ENCODE data around the gene SSX2IP. TPM values are rescaled to one million over a fixed set of nuclear protein-coding genes. Genes with fewer than 3 reads are reported as not detected.
A peak's percentile ranks its signal among the peaks of the same experiment; 100 is the strongest.

The SSX2IP gene
- total RNA-seq, 4 donors from 2014 or later, result 9.6 to 13.7 (median 9.7) TPM

GRCh38 chr1:84611796-84612195, 78.5 kb downstream of the SSX2IP start:
- Histone ChIP-seq H3K9me3 (no peaks in the 10 kb centered on the region), H3K4me3 (no peak overlapping the region), H3K27ac (replicated peaks in 1 of 4) (peak overlapping the region in 1 of 4 donors; percentile 28), H3K36me3 (no peaks in the 10 kb centered on the region), H3K4me1 (peaks cover 0 to 16% (median 5%) of the 10 kb centered on the region in 4 donors), H3K27me3 (no peaks in the 10 kb centered on the region)
- no peak for TF ChIP-seq EP300 (IDR thresholded peaks at IDR 0.05)
- no peak for TF ChIP-seq CTCF (IDR thresholded peaks at IDR 0.05)
- no peak for TF ChIP-seq POLR2A (IDR thresholded peaks at IDR 0.05; ENCODE audit: low read depth)
- no peak for TF ChIP-seq POLR2AphosphoS5 (IDR thresholded peaks at IDR 0.05)
- 25% methylated on average over 3 of the region's 3 CpGs for WGBS
- intact Hi-C loops (cut with DNase I), result no loop called here
- peak; percentile 75 for DNase-seq (ENCODE audit: extremely low spot score)

GRCh38 chr1:84611091-84611490, 79.2 kb downstream of the SSX2IP start:
- DNase-seq (ENCODE audit: extremely low spot score), result peak; percentile 24
- H3K9me3 ChIP-seq, result no peaks in the 10 kb centered on the region
- intact Hi-C loops (cut with DNase I), result no loop called here
- no peak for TF ChIP-seq POLR2A (IDR thresholded peaks at IDR 0.05; ENCODE audit: low read depth)
- no peak for TF ChIP-seq POLR2AphosphoS5 (IDR thresholded peaks at IDR 0.05)
- no peak for TF ChIP-seq CTCF (IDR thresholded peaks at IDR 0.05)
- TF ChIP-seq EP300 (IDR thresholded peaks at IDR 0.05), result no peak
- no peaks in the 10 kb centered on the region for H3K27me3 ChIP-seq
- 25% methylated on average over 1 of the region's 1 CpG for WGBS
- peaks cover 0 to 13% (median 3%) of the 10 kb centered on the region in 4 donors for H3K4me1 ChIP-seq
- H3K36me3 ChIP-seq, result no peaks in the 10 kb centered on the region
- no peak overlapping the region for H3K4me3 ChIP-seq
- H3K27ac ChIP-seq (replicated peaks in 1 of 4), result no peak overlapping the region

- peaks cover 12 to 35% (median 20%) of the 10 kb centered on the region in 4 donors for H3K4me1 ChIP-seq
- TF ChIP-seq CTCF (IDR thresholded peaks at IDR 0.05) (no peak), POLR2AphosphoS5 (IDR thresholded peaks at IDR 0.05) (no peak), EP300 (IDR thresholded peaks at IDR 0.05) (no peak), POLR2A (IDR thresholded peaks at IDR 0.05; ENCODE audit: low read depth) (no peak)
- no peaks in the 10 kb centered on the region for H3K27me3 ChIP-seq
- intact Hi-C loops (cut with DNase I), result loop anchor here (10.0 kb wide), 1 partner anchor 302 kb away; the partner anchor contains the start of gene SAMD13
- H3K36me3 ChIP-seq, result no peaks in the 10 kb centered on the region
- H3K9me3 ChIP-seq, result peaks cover 0 to 7% (median 0%) of the 10 kb centered on the region in 4 donors
- no peak overlapping the region for H3K27ac ChIP-seq (replicated peaks in 1 of 4)
- DNase-seq (ENCODE audit: extremely low spot score), result no peak
- 85% methylated on average over 5 of the region's 5 CpGs for WGBS
- no peak overlapping the region for H3K4me3 ChIP-seq
Observed at GRCh38 chr1:84606977-84607376, 83.3 kb downstream of the SSX2IP start.

GRCh38 chr1:84605157-84605556, 85.1 kb downstream of the SSX2IP start:
- Histone ChIP-seq H3K27ac (replicated peaks in 1 of 4) (peak overlapping the region in 1 of 4 donors; percentile 68), H3K9me3 (peaks cover 0 to 7% (median 0%) of the 10 kb centered on the region in 4 donors), H3K4me1 (peaks cover 12 to 25% (median 20%) of the 10 kb centered on the region in 4 donors), H3K36me3 (no peaks in the 10 kb centered on the region), H3K27me3 (no peaks in the 10 kb centered on the region), H3K4me3 (no peak overlapping the region)
- DNase-seq (ENCODE audit: extremely low spot score), result peak; percentile 57
- no peak for TF ChIP-seq POLR2A (IDR thresholded peaks at IDR 0.05; ENCODE audit: low read depth)
- TF ChIP-seq CTCF (IDR thresholded peaks at IDR 0.05), result no peak
- TF ChIP-seq EP300 (IDR thresholded peaks at IDR 0.05), result no peak
- no peak for TF ChIP-seq POLR2AphosphoS5 (IDR thresholded peaks at IDR 0.05)
- intact Hi-C loops (cut with DNase I), result loop anchor here (10.0 kb wide), 1 partner anchor 300 kb away; the partner anchor contains the start of gene SAMD13
- 100% methylated on average over 1 of the region's 1 CpG for WGBS

Data from esophagus muscularis mucosa (tissue), 4 donors.